HG03196 (cell line): ENCODE measurements around the gene NACC1.
A peak's percentile ranks its signal among the peaks of the same experiment; 100 is the strongest.

Experiments used
- ATAC-seq: cut with Tn5 transposase; IDR thresholded peaks from one replicate; pipeline ENCODE4 v1.9.1; 2021; ENCODE audit not compliant: unreplicated experiment

NACC1 gene

GRCh38 chr19:13118424-13119193, 545 bp downstream of the NACC1 start:
- peak; percentile 2 for ATAC-seq

- ATAC-seq, result no peak
Measured at GRCh38 chr19:13119627-13120026, 1.6 kb downstream of the NACC1 start.

GRCh38 chr19:13120031-13120430, 2.0 kb downstream of the NACC1 start:
- ATAC-seq, result no peak

- no peak for ATAC-seq
Measured at GRCh38 chr19:13120817-13121216, 2.8 kb downstream of the NACC1 start.

- no peak for ATAC-seq
Measured at GRCh38 chr19:13121551-13122274, 3.6 kb downstream of the NACC1 start.

- no peak for ATAC-seq
Measured at GRCh38 chr19:13122275-13122878, 4.3 kb downstream of the NACC1 start.

- no peak for ATAC-seq
Measured at GRCh38 chr19:13122980-13123957, 5.2 kb downstream of the NACC1 start.

GRCh38 chr19:13127051-13127450, 9.0 kb downstream of the NACC1 start:
- no peak for ATAC-seq

GRCh38 chr19:13127811-13128575, 9.9 kb downstream of the NACC1 start:
- ATAC-seq, result no peak

GRCh38 chr19:13128583-13128982, 10.5 kb downstream of the NACC1 start:
- no peak for ATAC-seq

- ATAC-seq, result no peak
Measured at GRCh38 chr19:13129384-13129783, 11.3 kb downstream of the NACC1 start.

- no peak for ATAC-seq
Measured at GRCh38 chr19:13130886-13131490, 12.9 kb downstream of the NACC1 start.

- no peak for ATAC-seq
Measured at GRCh38 chr19:13132471-13133180, 14.6 kb downstream of the NACC1 start.

GRCh38 chr19:13133241-13133870, 15.3 kb downstream of the NACC1 start:
- ATAC-seq, result no peak

GRCh38 chr19:13134626-13135025, 16.6 kb downstream of the NACC1 start:
- ATAC-seq, result no peak

GRCh38 chr19:13135068-13136062, 17.3 kb downstream of the NACC1 start:
- no peak for ATAC-seq

- no peak for ATAC-seq
Measured at GRCh38 chr19:13137290-13137794, 19.3 kb downstream of the NACC1 start.
